HFFc6 (cell line): ENCODE results near the gene AMN. TPM values are rescaled to one million over a fixed set of nuclear protein-coding genes. Genes with fewer than 3 reads are reported as not detected.
"Not testable (repeated sequence)": the region's sequence is repeated elsewhere in the genome, so short reads cannot be mapped to it uniquely, and the experiment has no call there.

Experiments
- DNase-seq: peaks from one replicate; pipeline ENCODE4 v3.0.0-alpha.2; 2018
- H3K27ac Mint-ChIP-seq: 2 replicates; pipeline ENCODE4 v1.8.0; 2020; ENCODE audit warnings: mild to moderate bottlenecking, mixed read lengths
- H3K27me3 Mint-ChIP-seq: 2 replicates; pipeline ENCODE4 v1.8.0; 2021; ENCODE audit warnings: mild to moderate bottlenecking, moderate library complexity, mixed read lengths; ENCODE audit not compliant: insufficient read depth
- H3K36me3 Mint-ChIP-seq: 2 replicates; pipeline ENCODE4 v1.8.0; 2021; ENCODE audit warnings: low read depth, mixed read lengths
- H3K4me1 Mint-ChIP-seq: 2 replicates; pipeline ENCODE4 v1.8.0; 2020; ENCODE audit warnings: low read depth, mixed read lengths
- H3K4me3 Mint-ChIP-seq: 2 replicates; pipeline ENCODE4 v1.8.0; 2020; ENCODE audit warnings: mild to moderate bottlenecking, moderate library complexity, mixed read lengths
- H3K9me3 Mint-ChIP-seq: 2 replicates; pipeline ENCODE4 v1.8.0; 2020; ENCODE audit warnings: mild to moderate bottlenecking, mixed read lengths
- CTCF ChIP-seq: fragments of 200-600 bp; sonication (generic); IDR thresholded peaks from 2 replicates; pipeline ENCODE4 v1.5.0; 2021; ENCODE audit warnings: antibody characterized with exemption, mild to moderate bottlenecking
- total RNA-seq, 6 experiments: library from RNA; stranded (reverse); fragmentation: NEBNext Ultra II Directional; extraction: Animal tissue kit (Norgen Biotek cat#: 25700); gene quantifications; 2 replicates in 1 of 6; 3 replicates in 5 of 6; pipeline ENCODE4 v1.2.3, GENCODE V29; 2021

AMN gene
- total RNA-seq, 6 experiments from 2014 or later: not detected

DNA sequence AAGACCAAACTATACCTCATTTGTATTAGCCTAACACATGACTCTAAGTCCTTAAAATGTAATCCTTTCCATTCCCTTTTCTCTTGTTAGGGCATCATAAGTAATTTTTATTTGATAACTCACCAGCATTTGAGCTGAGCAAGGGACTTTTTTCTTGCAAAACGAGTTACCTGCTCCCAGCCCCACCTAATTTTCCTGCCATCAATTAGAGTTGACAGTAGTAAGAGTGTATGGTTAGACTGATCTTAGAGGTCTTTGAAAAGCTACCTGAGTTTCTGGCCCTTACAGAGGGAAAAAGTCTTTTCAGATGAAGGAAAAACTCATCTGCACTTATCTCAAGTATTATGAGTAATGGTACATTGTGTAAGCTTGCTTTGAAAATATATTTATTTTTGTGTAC lies 33.7 kb upstream of the AMN start:
- peaks cover 10% of the 10 kb centered on the region for H3K36me3 Mint-ChIP-seq
- H3K4me1 Mint-ChIP-seq: peaks cover 8% of the 10 kb centered on the region
- TF ChIP-seq CTCF: no peak
- no peak for DNase-seq
- no peak overlapping the region for H3K27ac Mint-ChIP-seq
- peaks cover 2% of the 10 kb centered on the region; the same call in 1 of the 2 replicates for H3K27me3 Mint-ChIP-seq
- no peaks in the 10 kb centered on the region for H3K9me3 Mint-ChIP-seq
- no peak overlapping the region for H3K4me3 Mint-ChIP-seq

- Mint-ChIP-seq H3K4me1 (peaks cover 8% of the 10 kb centered on the region), H3K9me3 (no peaks in the 10 kb centered on the region), H3K4me3 (no peak overlapping the region), H3K27me3 (peaks cover 2% of the 10 kb centered on the region; the same call in 1 of the 2 replicates), H3K36me3 (peaks cover 6% of the 10 kb centered on the region; the same call in 1 of the 2 replicates), H3K27ac (no peak overlapping the region)
- no peak for TF ChIP-seq CTCF
- DNase-seq: no peak
These were observed 32.8 kb upstream of the AMN start for GRCh38 chr14:102889615-102890014.

DNA sequence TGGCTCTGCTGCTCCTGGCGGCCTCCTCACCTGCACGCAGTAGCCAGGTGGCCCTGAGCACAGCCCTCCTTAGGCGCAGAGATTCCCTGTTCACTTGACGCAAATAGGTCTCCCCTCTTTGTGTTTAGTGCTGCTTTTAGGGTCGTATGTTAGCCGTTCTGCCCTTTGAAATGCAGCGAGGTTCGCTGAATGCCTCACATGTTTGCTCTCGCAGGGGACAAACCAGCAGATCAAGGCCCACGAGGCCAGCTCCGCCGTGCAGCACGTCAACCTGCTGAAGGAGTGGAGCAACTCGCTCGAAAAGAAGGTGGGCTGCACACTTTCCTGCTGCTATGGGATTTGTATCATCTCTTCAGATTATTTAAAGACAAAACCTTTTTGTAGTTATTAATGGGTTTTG lies 31.4 kb upstream of the AMN start:
- no peak overlapping the region for H3K4me3 Mint-ChIP-seq
- no peaks in the 10 kb centered on the region for H3K9me3 Mint-ChIP-seq
- DNase-seq: no peak
- peaks cover 8% of the 10 kb centered on the region for H3K4me1 Mint-ChIP-seq
- peaks cover 2% of the 10 kb centered on the region; the same call in 1 of the 2 replicates for H3K27me3 Mint-ChIP-seq
- TF ChIP-seq CTCF: no peak
- H3K27ac Mint-ChIP-seq: no peak overlapping the region
- peaks cover 15% of the 10 kb centered on the region; the same call in 1 of the 2 replicates for H3K36me3 Mint-ChIP-seq

- DNase-seq: peak; percentile 19
- H3K36me3 Mint-ChIP-seq: peaks cover 13% of the 10 kb centered on the region; the same call in 1 of the 2 replicates
- no peaks in the 10 kb centered on the region for H3K9me3 Mint-ChIP-seq
- no peak for TF ChIP-seq CTCF
- H3K4me3 Mint-ChIP-seq: no peak overlapping the region
- no peak overlapping the region for H3K27ac Mint-ChIP-seq
- H3K27me3 Mint-ChIP-seq: peaks cover under 1% of the 10 kb centered on the region; the same call in 1 of the 2 replicates
- peaks cover 8% of the 10 kb centered on the region for H3K4me1 Mint-ChIP-seq
These were observed 30.9 kb upstream of the AMN start for GRCh38 chr14:102891556-102891955.

DNA sequence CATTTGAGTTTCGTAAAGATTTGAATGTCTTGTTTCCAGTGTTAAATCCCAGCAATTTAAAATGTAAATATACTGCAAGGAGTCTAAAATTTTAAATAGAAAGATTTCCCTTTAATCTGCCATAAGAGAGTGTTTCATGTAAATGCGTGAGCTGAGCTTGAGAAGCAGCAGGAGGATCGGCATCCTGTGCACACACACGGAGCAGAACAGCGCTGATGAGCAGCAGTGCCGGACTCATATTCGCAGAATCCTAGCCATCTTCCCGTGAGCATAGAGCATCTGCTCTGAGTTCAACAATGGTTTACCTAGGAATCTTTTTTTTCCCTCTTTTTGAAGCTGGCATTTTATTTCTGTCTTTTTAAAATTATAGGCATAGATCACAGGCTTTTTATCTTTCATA lies 29.8 kb upstream of the AMN start:
- DNase-seq: no peak
- Mint-ChIP-seq H3K27me3 (no peaks in the 10 kb centered on the region; the same call in 1 of the 2 replicates), H3K4me3 (no peak overlapping the region), H3K4me1 (peaks cover 8% of the 10 kb centered on the region), H3K27ac (no peak overlapping the region), H3K9me3 (no peaks in the 10 kb centered on the region), H3K36me3 (peaks cover 10% of the 10 kb centered on the region)
- no peak for TF ChIP-seq CTCF

GRCh38 chr14:102893452-102893851 lies 29.0 kb upstream of the AMN start:
- TF ChIP-seq CTCF: no peak
- no peaks in the 10 kb centered on the region; the same call in 1 of the 2 replicates for H3K27me3 Mint-ChIP-seq
- peaks cover 15% of the 10 kb centered on the region for H3K36me3 Mint-ChIP-seq
- peaks cover 8% of the 10 kb centered on the region for H3K4me1 Mint-ChIP-seq
- H3K4me3 Mint-ChIP-seq: no peak overlapping the region
- DNase-seq: peak; percentile 4
- H3K27ac Mint-ChIP-seq: peak overlapping the region; percentile 49; the same call in 1 of the 2 replicates
- no peaks in the 10 kb centered on the region for H3K9me3 Mint-ChIP-seq

GRCh38 chr14:102896735-102897134 lies 25.7 kb upstream of the AMN start:
- H3K4me1 Mint-ChIP-seq, H3K27me3 Mint-ChIP-seq, H3K4me3 Mint-ChIP-seq, DNase-seq, H3K9me3 Mint-ChIP-seq, H3K27ac Mint-ChIP-seq: not testable (repeated sequence)
- peaks cover 19% of the 10 kb centered on the region for H3K36me3 Mint-ChIP-seq
